ENCODE results near the gene MUC6.

DNA sequence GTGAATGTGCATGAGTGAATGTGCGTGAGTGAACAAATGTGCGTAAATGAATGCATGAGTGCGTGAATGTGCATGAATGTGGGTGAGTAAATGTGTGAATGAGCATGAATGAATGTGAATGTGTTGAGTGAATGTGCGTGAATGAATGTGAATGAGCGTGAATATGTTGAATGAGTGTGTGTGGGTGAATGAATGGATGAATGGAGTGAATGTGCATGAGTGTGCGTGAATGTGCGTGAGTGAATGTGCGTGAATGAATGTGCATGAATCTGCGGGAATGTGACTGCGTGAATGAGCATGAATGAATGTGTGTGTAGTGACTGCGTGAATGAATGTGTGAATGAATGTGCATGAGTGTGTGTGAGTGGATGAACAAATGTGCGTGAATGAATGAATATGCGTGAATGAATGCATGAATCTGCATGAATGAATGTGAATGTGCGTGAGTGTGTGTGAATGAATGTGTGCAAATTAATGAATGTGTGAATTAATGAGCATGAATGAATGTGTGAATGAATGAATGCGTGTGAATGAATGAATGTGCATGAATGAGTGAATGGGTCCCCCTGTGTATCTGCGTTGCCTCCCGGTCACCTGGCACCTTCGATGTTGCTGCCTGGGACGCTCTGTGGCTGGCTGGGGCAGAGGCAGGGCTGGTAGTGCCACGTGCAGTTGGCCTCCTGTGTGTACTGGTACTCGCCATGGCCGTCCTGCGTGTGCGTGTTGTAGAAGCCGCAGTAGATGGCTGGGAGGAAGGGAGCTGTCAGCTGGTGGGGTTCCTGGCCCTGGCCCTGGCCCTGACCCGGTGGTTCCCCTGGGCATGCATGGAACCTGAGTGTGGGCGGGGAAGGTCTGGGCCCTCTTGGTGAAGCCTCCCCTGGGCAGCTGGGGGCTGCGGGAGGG lies 13.4 kb downstream of the MUC6 start:
- no peak for TF ChIP-seq POLR2A (IDR thresholded peaks at IDR 0.05)
- TF ChIP-seq, protein P1, sequence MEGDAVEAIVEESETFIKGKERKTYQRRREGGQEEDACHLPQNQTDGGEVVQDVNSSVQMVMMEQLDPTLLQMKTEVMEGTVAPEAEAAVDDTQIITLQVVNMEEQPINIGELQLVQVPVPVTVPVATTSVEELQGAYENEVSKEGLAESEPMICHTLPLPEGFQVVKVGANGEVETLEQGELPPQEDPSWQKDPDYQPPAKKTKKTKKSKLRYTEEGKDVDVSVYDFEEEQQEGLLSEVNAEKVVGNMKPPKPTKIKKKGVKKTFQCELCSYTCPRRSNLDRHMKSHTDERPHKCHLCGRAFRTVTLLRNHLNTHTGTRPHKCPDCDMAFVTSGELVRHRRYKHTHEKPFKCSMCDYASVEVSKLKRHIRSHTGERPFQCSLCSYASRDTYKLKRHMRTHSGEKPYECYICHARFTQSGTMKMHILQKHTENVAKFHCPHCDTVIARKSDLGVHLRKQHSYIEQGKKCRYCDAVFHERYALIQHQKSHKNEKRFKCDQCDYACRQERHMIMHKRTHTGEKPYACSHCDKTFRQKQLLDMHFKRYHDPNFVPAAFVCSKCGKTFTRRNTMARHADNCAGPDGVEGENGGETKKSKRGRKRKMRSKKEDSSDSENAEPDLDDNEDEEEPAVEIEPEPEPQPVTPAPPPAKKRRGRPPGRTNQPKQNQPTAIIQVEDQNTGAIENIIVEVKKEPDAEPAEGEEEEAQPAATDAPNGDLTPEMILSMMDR (IDR thresholded peaks at IDR 0.05), result no peak

Data from uterus (tissue), 2 donors.